ENCODE data around the gene C5orf47. TPM values are rescaled to one million over a fixed set of nuclear protein-coding genes. Genes with fewer than 3 reads are reported as not detected.

The C5orf47 gene
- not detected for total RNA-seq

GRCh38 chr5:173988554-173989431, at the start of gene C5orf47:
TSS of gene C5orf47 (plus strand) at chr5:173989170. CDS start at chr5:173989264, 94 bp downstream.
- Histone ChIP-seq H3K4me3 (no peak within 1 kb of the TSS), H3K4me1 (no peaks in the 10 kb centered on the region), H3K9me3 (no peaks in the 10 kb centered on the region), H3K27ac (no peak within 1 kb of the TSS), H3K27me3 (peaks cover 0 to 9% (median 2%) of the 10 kb centered on the region in 4 donors), H3K36me3 (no peaks in the 10 kb centered on the region)
- DNase-seq: no peak
- WGBS, 2 donors: 89 to 90% methylated on average over 9 to 14 of the region's 51 CpGs
- no peak for TF ChIP-seq CTCF (IDR thresholded peaks at IDR 0.05)
- TF ChIP-seq POLR2A (IDR thresholded peaks at IDR 0.05): no peak
- intact Hi-C loops (cut with DNase I): no loop called here

DNA sequence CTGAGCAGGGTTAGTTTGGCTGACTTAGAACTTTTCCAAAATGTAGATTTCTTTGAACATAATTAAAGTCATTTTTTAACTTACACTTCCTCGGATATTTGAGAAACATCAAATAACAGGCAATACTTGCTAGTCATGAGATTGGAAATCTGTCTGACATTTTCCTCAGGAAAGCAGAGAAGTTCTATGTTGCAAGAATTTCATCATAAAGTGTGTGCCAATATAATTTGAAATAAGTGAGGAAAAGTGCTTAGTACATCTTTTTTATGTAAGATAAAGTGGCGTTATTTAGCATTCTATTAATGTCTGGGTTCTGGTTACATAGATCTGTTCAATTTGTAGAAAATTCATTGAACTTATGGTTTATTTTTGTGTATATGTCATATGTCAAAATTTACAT, 48.7 kb upstream of the C5orf47 start:
- no peak for DNase-seq
- 77 to 91% methylated on average over 2 of the region's 2 CpGs for WGBS, 2 donors
- peaks cover 0 to 12% (median 5%) of the 10 kb centered on the region in 3 donors for H3K4me1 ChIP-seq
- peaks cover 0 to 18% (median 0%) of the 10 kb centered on the region in 3 donors for H3K36me3 ChIP-seq
- intact Hi-C loops (cut with DNase I): no loop called here
- H3K27me3 ChIP-seq: no peaks in the 10 kb centered on the region
- no peak overlapping the region for H3K27ac ChIP-seq
- H3K4me3 ChIP-seq: no peak overlapping the region
- TF ChIP-seq POLR2A (IDR thresholded peaks at IDR 0.05) (no peak), CTCF (IDR thresholded peaks at IDR 0.05) (no peak)
- H3K9me3 ChIP-seq: no peaks in the 10 kb centered on the region

DNA sequence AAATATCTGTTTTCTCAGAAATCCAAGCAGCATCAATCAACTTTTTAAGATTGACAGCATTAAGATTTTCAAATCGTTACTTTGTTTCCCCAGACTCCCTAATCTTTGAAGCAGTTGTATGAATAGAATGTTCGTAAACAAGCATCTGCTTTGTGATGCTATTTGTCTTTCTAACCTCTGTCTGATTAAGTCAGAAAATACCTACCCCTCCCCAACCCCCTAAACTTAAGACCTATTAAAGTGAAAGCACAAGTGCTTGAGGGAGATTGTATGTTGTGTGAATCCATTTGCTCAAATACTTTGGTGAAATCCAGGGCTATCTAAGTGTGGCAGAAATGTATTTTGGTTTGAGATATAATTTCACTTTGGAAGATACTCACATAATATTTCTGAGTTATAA, 47.9 kb upstream of the C5orf47 start:
- Histone ChIP-seq H3K36me3 (peaks cover 0 to 26% (median 0%) of the 10 kb centered on the region in 3 donors), H3K9me3 (no peaks in the 10 kb centered on the region), H3K4me1 (peaks cover 0 to 12% (median 5%) of the 10 kb centered on the region in 3 donors), H3K27me3 (no peaks in the 10 kb centered on the region), H3K27ac (no peak overlapping the region), H3K4me3 (no peak overlapping the region)
- DNase-seq: no peak
- intact Hi-C loops (cut with DNase I): no loop called here
- 80 to 95% methylated on average over 2 of the region's 2 CpGs for WGBS, 2 donors
- TF ChIP-seq CTCF (IDR thresholded peaks at IDR 0.05) (no peak), POLR2A (IDR thresholded peaks at IDR 0.05) (no peak)

GRCh38 chr5:173941758-173942401, 47.1 kb upstream of the C5orf47 start:
- Histone ChIP-seq H3K4me3 (no peak overlapping the region), H3K27me3 (no peaks in the 10 kb centered on the region), H3K27ac (peak overlapping the region in 1 of 4 donors; percentile 18), H3K9me3 (no peaks in the 10 kb centered on the region), H3K4me1 (peaks cover 0 to 12% (median 5%) of the 10 kb centered on the region in 3 donors), H3K36me3 (peaks cover 0 to 34% (median 6%) of the 10 kb centered on the region in 3 donors)
- intact Hi-C loops (cut with DNase I): no loop called here
- DNase-seq: no peak
- TF ChIP-seq CTCF (IDR thresholded peaks at IDR 0.05): no peak
- WGBS, 2 donors: 75 to 82% methylated on average over 9 of the region's 9 CpGs

- H3K36me3 ChIP-seq: peaks cover 0 to 53% (median 6%) of the 10 kb centered on the region in 3 donors
- H3K27ac ChIP-seq: no peak overlapping the region
- no peak overlapping the region for H3K4me3 ChIP-seq
- no peaks in the 10 kb centered on the region for H3K27me3 ChIP-seq
- WGBS, 2 donors: 89 to 91% methylated on average over 2 of the region's 2 CpGs
- H3K4me1 ChIP-seq: peaks cover 0 to 12% (median 5%) of the 10 kb centered on the region in 3 donors
- intact Hi-C loops (cut with DNase I): no loop called here
- TF ChIP-seq CTCF (IDR thresholded peaks at IDR 0.05) (no peak), POLR2A (IDR thresholded peaks at IDR 0.05) (no peak)
- no peaks in the 10 kb centered on the region for H3K9me3 ChIP-seq
- no peak for DNase-seq
Observed at GRCh38 chr5:173944511-173944910, 44.5 kb upstream of the C5orf47 start.

Measured in esophagus squamous epithelium (tissue), 5 donors.